Progenitor cell of endocrine pancreas (in vitro differentiated cells): Measurements from ENCODE around the gene SOX4. TPM values are rescaled to one million over a fixed set of nuclear protein-coding genes. Genes with fewer than 3 reads are reported as not detected.

Experiments
- DNase-seq: peaks from one replicate; pipeline ENCODE4 v3.0.0; 2021; ENCODE audit warnings: low spot score; ENCODE audit not compliant: unreplicated experiment
- H3K27ac Mint-ChIP-seq: 2 replicates; pipeline ENCODE4 v1.8.0; 2021; ENCODE audit warnings: mild to moderate bottlenecking, moderate library complexity, mixed read lengths
- H3K27me3 Mint-ChIP-seq: 2 replicates; pipeline ENCODE4 v1.8.0; 2021; ENCODE audit warnings: mixed read lengths
- H3K36me3 Mint-ChIP-seq: 2 replicates; pipeline ENCODE4 v1.8.0; 2022; ENCODE audit warnings: mixed read lengths; ENCODE audit not compliant: insufficient read depth
- H3K4me1 Mint-ChIP-seq: 2 replicates; pipeline ENCODE4 v1.8.0; 2021; ENCODE audit warnings: low read depth, mixed read lengths
- H3K4me3 Mint-ChIP-seq: 2 replicates; pipeline ENCODE4 v1.8.0; 2021; ENCODE audit warnings: low read depth, mild to moderate bottlenecking, moderate library complexity, mixed read lengths
- H3K9me3 Mint-ChIP-seq: 2 replicates; pipeline ENCODE4 v1.8.0; 2021; ENCODE audit warnings: low read depth, mixed read lengths
- total RNA-seq: library from RNA; stranded (reverse); gene quantifications from 2 replicates; pipeline ENCODE4 v1.2.1, GENCODE V29; 2021
- TF ChIP-seq, protein P1 (sequence below): fragments of 200-600 bp; sonication (generic); IDR thresholded peaks from one replicate; pipeline ENCODE4 v1.5.0; 2021; ENCODE audit warnings: antibody characterized with exemption, mild to moderate bottlenecking; ENCODE audit not compliant: unreplicated experiment

Gene SOX4
- total RNA-seq, 1 donor from 2014 or later, result 293 TPM

DNA sequence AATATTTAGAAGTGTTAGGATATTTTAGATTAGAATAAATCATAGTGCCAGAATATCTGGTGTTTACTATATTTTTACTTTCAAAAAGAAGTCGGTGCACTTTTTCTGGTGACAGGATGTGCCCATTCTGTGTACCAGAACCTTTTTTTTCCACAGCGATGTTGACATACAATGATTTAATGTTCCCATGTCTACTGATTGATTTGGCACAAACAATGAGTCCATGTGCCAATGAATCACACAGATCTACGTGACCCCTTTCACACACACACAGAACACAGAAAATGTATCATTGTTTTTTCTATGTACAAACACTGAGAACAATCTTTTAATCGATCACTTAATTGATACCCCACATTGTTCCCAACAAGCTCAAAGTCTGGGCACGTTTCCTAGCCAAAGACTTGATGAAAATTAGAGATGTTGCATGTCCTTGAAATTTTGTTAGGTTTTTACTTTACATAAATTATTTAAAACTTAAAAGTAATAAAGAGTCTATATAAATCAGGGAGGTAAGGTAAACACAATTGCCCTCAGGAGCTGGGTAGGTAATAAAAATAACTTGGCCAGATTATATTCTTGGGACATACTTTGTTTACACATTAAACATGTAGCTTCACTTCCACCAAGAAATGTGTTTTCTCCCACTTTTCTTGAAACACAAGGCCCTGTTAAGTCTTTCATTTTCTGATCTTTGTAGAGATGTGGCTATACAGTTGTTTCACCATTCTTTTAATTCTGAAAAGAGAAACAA lies 36.4 kb upstream of the SOX4 start:
- H3K4me1 Mint-ChIP-seq, result peaks cover 5% of the 10 kb centered on the region
- H3K9me3 Mint-ChIP-seq, result no peaks in the 10 kb centered on the region
- DNase-seq, result no peak
- H3K27ac Mint-ChIP-seq, result no peak overlapping the region
- H3K4me3 Mint-ChIP-seq, result no peak overlapping the region
- TF ChIP-seq, protein P1, sequence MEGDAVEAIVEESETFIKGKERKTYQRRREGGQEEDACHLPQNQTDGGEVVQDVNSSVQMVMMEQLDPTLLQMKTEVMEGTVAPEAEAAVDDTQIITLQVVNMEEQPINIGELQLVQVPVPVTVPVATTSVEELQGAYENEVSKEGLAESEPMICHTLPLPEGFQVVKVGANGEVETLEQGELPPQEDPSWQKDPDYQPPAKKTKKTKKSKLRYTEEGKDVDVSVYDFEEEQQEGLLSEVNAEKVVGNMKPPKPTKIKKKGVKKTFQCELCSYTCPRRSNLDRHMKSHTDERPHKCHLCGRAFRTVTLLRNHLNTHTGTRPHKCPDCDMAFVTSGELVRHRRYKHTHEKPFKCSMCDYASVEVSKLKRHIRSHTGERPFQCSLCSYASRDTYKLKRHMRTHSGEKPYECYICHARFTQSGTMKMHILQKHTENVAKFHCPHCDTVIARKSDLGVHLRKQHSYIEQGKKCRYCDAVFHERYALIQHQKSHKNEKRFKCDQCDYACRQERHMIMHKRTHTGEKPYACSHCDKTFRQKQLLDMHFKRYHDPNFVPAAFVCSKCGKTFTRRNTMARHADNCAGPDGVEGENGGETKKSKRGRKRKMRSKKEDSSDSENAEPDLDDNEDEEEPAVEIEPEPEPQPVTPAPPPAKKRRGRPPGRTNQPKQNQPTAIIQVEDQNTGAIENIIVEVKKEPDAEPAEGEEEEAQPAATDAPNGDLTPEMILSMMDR, result no peak
- no peaks in the 10 kb centered on the region for H3K36me3 Mint-ChIP-seq
- H3K27me3 Mint-ChIP-seq, result no peaks in the 10 kb centered on the region

- Mint-ChIP-seq H3K36me3 (no peaks in the 10 kb centered on the region), H3K4me1 (peaks cover 5% of the 10 kb centered on the region), H3K9me3 (peaks cover 9% of the 10 kb centered on the region), H3K27ac (no peak overlapping the region), H3K4me3 (no peak overlapping the region), H3K27me3 (no peaks in the 10 kb centered on the region)
- DNase-seq, result no peak
- TF ChIP-seq, protein P1, result no peak
Observed at GRCh38 chr6:21559238-21559637, 34.3 kb upstream of the SOX4 start.

GRCh38 chr6:21560249-21560648 lies 33.3 kb upstream of the SOX4 start:
- H3K27ac Mint-ChIP-seq, result no peak overlapping the region
- TF ChIP-seq, protein P1, result no peak
- H3K9me3 Mint-ChIP-seq, result peaks cover 9% of the 10 kb centered on the region
- no peaks in the 10 kb centered on the region for H3K36me3 Mint-ChIP-seq
- no peak overlapping the region for H3K4me3 Mint-ChIP-seq
- DNase-seq, result no peak
- no peaks in the 10 kb centered on the region for H3K27me3 Mint-ChIP-seq
- peaks cover 5% of the 10 kb centered on the region for H3K4me1 Mint-ChIP-seq

DNA sequence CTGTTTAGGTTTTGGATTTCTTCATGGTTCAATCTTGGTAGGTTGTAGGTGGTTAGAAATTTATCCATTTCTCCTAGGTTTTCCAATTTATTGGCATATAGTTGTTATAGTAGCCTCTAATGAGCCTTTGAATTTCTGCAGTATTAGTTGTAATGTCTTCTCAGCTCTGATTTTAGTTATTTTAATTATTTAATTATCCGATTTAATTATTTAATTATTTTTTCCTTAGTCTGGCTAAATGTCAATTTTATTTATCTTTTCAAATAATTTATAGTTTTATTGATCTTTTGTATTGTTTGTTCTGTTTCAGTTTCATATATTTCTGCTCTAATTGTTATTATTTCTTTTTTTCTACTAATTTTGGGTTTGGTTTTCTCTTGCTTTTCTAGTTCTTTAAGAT lies 28.1 kb upstream of the SOX4 start:
- DNase-seq, result no peak
- Mint-ChIP-seq H3K27me3 (no peaks in the 10 kb centered on the region), H3K27ac (no peak overlapping the region), H3K4me3 (no peak overlapping the region), H3K9me3 (peaks cover 29% of the 10 kb centered on the region), H3K4me1 (no peaks in the 10 kb centered on the region), H3K36me3 (peaks cover 1% of the 10 kb centered on the region)
- TF ChIP-seq, protein P1, result no peak

DNA sequence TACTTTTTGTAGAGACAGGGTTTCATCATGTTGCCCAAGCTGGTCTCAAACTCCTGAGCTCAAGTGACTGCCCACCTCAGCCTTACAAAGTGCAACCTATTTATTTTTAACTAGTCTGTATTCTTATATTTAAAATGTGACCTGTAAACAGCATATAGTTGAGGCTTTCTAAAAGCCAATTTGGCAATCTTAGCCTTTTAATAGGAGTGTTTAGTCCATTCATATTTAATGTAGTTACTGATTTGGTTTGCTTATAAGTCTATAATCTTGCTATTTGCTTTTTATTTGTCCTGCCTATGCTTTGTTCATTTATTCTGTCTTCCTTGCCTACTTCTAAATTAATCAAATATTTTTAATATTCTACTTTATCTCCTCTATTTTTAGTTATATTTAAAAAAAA lies 15.0 kb upstream of the SOX4 start:
- no peak overlapping the region for H3K27ac Mint-ChIP-seq
- TF ChIP-seq, protein P1, result no peak
- H3K9me3 Mint-ChIP-seq, result peaks cover 33% of the 10 kb centered on the region
- H3K36me3 Mint-ChIP-seq, result peaks cover 17% of the 10 kb centered on the region
- H3K27me3 Mint-ChIP-seq, result no peaks in the 10 kb centered on the region
- no peak for DNase-seq
- H3K4me3 Mint-ChIP-seq, result no peak overlapping the region
- no peaks in the 10 kb centered on the region for H3K4me1 Mint-ChIP-seq
